Upper lobe of left lung (tissue), 6 donors: ENCODE measurements around the gene DSTN. TPM values are rescaled to one million over a fixed set of nuclear protein-coding genes. Genes with fewer than 3 reads are reported as not detected.

Experiments used
- ATAC-seq, 2 donors: fragments of 200-7000 bp; cut with Tn5 transposase; one replicate each; pipeline ENCODE4 v1.9.1; 2022; ENCODE audit warnings: mild to moderate bottlenecking in 2 of 2, moderate library complexity in 2 of 2; ENCODE audit not compliant: low FRiP score in 2 of 2
- DNase-seq, 2 donors: peaks; one replicate each; pipeline ENCODE4 v3.0.0-alpha.2; 2019 to 2020
- H3K27ac ChIP-seq, 4 donors: fragments of 200-600 bp; sonication (generic); one replicate each; pipeline ENCODE4 v1.5.1; 2016 to 2019
- H3K27me3 ChIP-seq, 4 donors: fragments of 200-600 bp; sonication (generic); one replicate each; pipeline ENCODE4 v1.5.1; 2017 to 2019
- H3K36me3 ChIP-seq, 4 donors: fragments of 200-600 bp; sonication (generic); one replicate each; pipeline ENCODE4 v1.5.1; 2016 to 2019
- H3K4me1 ChIP-seq, 4 donors: fragments of 200-600 bp; sonication (generic); one replicate each; pipeline ENCODE4 v1.5.1; 2018 to 2019
- H3K4me3 ChIP-seq, 4 donors: fragments of 200-600 bp; sonication (generic); one replicate each; pipeline ENCODE4 v1.5.1; 2017 to 2019; ENCODE audit warnings: mild to moderate bottlenecking in 2 of 4, moderate library complexity in 1 of 4
- H3K9me3 ChIP-seq, 4 donors: fragments of 200-600 bp; sonication (generic); one replicate each; pipeline ENCODE4 v1.5.1; 2018 to 2019
- EP300 ChIP-seq, 4 donors: sonication (generic); formaldehyde crosslinking; IDR thresholded peaks; one replicate each; pipeline ENCODE4 v1.5.1; 2017; ENCODE audit warnings: antibody characterized with exemption in 4 of 4, control low read depth in 2 of 4
- POLR2A ChIP-seq, 4 donors: fragments of 450-650 bp; IDR thresholded peaks; one replicate each; pipeline ENCODE4 v1.5.1; 2016 to 2017; ENCODE audit warnings: antibody characterized with exemption in 4 of 4, mild to moderate bottlenecking in 2 of 4
- POLR2AphosphoS5 ChIP-seq, 2 donors: sonication (generic); formaldehyde crosslinking; IDR thresholded peaks; one replicate each; pipeline ENCODE4 v1.5.1; 2017; ENCODE audit warnings: antibody characterized with exemption in 2 of 2
- WGBS, 2 donors: methylation state at CpG; one replicate each; pipeline ENCODE4 v1.1.5; 2017 to 2018; 5-methylcytosine and 5-hydroxymethylcytosine counted together
- total RNA-seq, 6 donors: library from RNA; depleted of rRNA in 4 of 6; stranded (reverse); fragments of >200 nt in 4 of 6; gene quantifications; one replicate each; pipeline versions ENCODE4 v1.1.0 to v1.2.1, GENCODE V29; 2016 to 2021
- TF ChIP-seq, protein P1 (sequence below), 6 experiments: fragments of 450-650 bp in 4 of 6; fragments of 200-600 bp in 2 of 6; sonication (generic) in 2 of 6; IDR thresholded peaks; one replicate each; pipeline ENCODE4 v1.5.1; 2016 to 2019; ENCODE audit warnings: antibody characterized with exemption in 6 of 6
- donor health status: DM: no; HTN: no; CAD: no; lungs with moderate emphysema.
- donor health status: DM: no; HTN: yes; CAD: no; lungs with severe emphysema.

The DSTN gene
- total RNA-seq, 6 donors from 2014 or later = 235 to 735 (median 513) TPM

DNA sequence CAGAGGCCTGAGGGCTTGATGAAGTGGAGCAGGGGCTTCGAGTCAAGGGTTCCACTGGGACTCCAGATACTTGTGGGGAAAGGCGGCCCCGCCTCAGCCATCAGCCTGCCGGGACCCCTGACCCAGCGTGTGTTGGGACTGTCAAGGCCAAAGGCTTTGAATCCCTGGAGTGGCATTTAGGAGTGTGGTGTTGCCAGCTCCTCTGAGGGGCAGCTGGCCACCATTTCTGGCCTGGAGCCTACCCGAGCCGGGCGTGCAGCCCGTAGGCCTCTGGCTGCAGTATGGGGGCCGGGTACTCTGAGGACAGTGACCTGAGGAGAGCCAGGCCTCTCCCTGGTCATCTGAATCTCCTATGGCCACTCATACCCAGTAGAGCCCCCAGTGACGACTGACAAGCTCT, 72.1 kb downstream of the DSTN start:
- no peaks in the 10 kb centered on the region for H3K9me3 ChIP-seq
- no peak overlapping the region for H3K27ac ChIP-seq
- H3K27me3 ChIP-seq = no peaks in the 10 kb centered on the region
- no peak overlapping the region for H3K4me3 ChIP-seq
- TF ChIP-seq EP300 (IDR thresholded peaks at IDR 0.05) (no peak), POLR2A (IDR thresholded peaks at IDR 0.05) (no peak), POLR2AphosphoS5 (IDR thresholded peaks at IDR 0.05) (no peak)
- TF ChIP-seq, protein P1, sequence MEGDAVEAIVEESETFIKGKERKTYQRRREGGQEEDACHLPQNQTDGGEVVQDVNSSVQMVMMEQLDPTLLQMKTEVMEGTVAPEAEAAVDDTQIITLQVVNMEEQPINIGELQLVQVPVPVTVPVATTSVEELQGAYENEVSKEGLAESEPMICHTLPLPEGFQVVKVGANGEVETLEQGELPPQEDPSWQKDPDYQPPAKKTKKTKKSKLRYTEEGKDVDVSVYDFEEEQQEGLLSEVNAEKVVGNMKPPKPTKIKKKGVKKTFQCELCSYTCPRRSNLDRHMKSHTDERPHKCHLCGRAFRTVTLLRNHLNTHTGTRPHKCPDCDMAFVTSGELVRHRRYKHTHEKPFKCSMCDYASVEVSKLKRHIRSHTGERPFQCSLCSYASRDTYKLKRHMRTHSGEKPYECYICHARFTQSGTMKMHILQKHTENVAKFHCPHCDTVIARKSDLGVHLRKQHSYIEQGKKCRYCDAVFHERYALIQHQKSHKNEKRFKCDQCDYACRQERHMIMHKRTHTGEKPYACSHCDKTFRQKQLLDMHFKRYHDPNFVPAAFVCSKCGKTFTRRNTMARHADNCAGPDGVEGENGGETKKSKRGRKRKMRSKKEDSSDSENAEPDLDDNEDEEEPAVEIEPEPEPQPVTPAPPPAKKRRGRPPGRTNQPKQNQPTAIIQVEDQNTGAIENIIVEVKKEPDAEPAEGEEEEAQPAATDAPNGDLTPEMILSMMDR (IDR thresholded peaks at IDR 0.05) = no peak
- 73 to 88% methylated on average over 3 to 11 of the region's 11 CpGs for WGBS, 2 donors
- H3K4me1 ChIP-seq = peaks cover 0 to 34% (median 20%) of the 10 kb centered on the region in 4 donors
- DNase-seq (no peak), ATAC-seq (no peak)
- peaks cover 4 to 59% (median 48%) of the 10 kb centered on the region in 4 donors for H3K36me3 ChIP-seq

DNA sequence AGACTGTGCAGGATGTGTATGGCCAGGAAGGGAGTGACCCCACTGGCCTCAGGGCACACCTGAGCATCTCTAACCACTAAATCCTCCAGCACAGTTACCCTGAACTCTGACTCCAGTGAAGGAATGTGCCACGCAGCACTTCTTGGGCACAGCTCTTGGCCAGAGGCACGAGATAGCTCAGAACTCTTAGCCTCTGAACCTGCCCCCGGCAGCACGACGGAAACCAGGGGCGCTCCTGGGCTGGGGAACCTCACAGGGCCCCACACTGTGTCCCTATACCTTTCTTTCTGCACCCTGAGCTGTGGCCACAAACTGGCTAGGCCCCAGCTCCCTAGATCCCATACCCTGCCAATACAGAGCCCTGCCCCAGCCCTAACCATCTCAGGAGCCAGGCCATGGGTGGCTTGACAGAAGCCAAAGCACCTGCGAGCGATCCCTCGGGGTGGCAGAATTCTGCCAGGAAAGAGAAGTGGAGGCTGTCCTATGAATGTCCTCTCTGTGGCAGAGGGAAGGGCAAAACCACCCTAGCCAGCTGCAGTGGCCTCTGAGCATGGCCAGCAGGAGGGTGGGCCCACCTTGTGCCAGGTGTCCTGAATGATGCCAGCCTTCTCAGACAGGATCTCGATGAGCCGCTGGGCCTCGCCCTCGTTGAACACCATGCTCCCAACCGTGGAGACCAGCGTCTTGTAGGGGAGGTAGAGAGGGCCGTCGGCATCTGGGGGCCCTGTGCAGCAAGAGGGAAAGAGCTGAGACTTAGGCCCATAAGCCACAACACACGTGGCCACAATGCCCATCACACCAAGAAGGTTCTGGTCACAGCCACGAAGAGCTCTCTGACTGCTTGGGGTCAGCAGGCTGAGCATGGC, 72.8 kb downstream of the DSTN start:
- Histone ChIP-seq H3K27ac (no peak overlapping the region), H3K36me3 (peaks cover 4 to 53% (median 45%) of the 10 kb centered on the region in 4 donors), H3K27me3 (no peaks in the 10 kb centered on the region), H3K9me3 (no peaks in the 10 kb centered on the region), H3K4me1 (peaks cover 3 to 34% (median 20%) of the 10 kb centered on the region in 4 donors), H3K4me3 (no peak overlapping the region)
- DNase-seq (no peak), ATAC-seq (no peak)
- 81 to 93% methylated on average over 16 to 19 of the region's 19 CpGs for WGBS, 2 donors
- TF ChIP-seq POLR2AphosphoS5 (IDR thresholded peaks at IDR 0.05) = no peak
- no peak for TF ChIP-seq POLR2A (IDR thresholded peaks at IDR 0.05)
- no peak for TF ChIP-seq EP300 (IDR thresholded peaks at IDR 0.05)
- TF ChIP-seq, protein P1 (IDR thresholded peaks at IDR 0.05) = no peak

DNA sequence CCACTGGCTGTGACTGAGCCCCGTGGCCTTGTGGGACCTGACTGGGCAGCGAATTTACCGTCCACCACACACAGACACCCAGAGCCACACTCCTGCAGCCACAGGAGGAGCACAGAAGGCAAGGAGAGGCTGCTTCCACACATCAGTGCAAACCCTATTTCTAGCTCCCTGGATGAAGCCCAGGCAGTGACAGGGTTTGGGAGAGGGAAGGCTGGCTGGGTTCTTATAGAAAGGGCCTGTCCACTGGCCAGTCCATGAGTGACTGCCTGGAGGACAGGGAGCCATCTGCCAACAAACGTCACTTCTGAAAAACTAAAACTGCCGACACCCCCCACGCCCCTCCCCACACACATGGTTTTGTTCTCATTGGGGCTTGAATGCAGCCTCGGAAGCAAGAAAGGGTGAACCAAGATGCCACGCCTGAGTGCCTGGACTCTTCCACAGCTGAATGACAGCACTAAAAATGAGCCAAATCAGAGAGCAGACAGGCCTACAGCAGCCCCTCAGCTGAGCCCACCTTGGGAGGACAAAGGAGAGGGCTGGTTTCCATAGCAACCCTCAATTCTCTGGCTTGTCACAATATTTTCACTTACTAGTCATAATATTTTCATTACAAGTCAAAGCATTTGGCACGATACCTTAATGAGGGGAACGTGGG, 73.8 kb downstream of the DSTN start:
- 72 to 76% methylated on average over 10 of the region's 10 CpGs for WGBS, 2 donors
- no peaks in the 10 kb centered on the region for H3K9me3 ChIP-seq
- TF ChIP-seq, protein P1 (IDR thresholded peaks at IDR 0.05) = no peak
- no peak overlapping the region for H3K4me3 ChIP-seq
- peaks cover 13 to 42% (median 25%) of the 10 kb centered on the region in 4 donors for H3K4me1 ChIP-seq
- H3K36me3 ChIP-seq = peaks cover 4 to 43% (median 37%) of the 10 kb centered on the region in 4 donors
- DNase-seq (no peak), ATAC-seq (no peak)
- H3K27ac ChIP-seq = no peak overlapping the region
- no peaks in the 10 kb centered on the region for H3K27me3 ChIP-seq

DNA sequence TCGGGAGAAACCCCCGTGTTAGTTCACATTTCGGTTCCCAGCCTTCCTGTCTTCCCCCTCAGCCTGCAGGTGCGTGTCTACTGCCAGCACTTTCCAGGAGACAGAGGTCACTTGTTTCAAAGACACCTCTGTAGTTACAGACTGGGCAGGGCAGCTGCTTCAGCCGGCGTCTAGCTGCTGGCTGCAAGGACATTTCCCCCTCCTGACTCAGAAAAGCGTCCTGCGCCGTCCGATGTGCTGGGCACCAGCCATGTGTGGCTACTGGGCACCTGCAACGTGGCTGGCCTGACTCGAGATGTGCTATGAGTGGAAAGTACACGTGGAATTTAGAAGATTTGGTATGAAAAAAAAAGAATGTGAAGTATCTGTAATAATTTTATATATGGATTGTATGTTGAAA, 74.6 kb downstream of the DSTN start:
- ATAC-seq = no peak
- Histone ChIP-seq H3K27ac (no peak overlapping the region), H3K4me3 (no peak overlapping the region), H3K27me3 (no peaks in the 10 kb centered on the region), H3K4me1 (peaks cover 21 to 50% (median 29%) of the 10 kb centered on the region in 4 donors), H3K9me3 (no peaks in the 10 kb centered on the region), H3K36me3 (peaks cover 4 to 37% (median 31%) of the 10 kb centered on the region in 4 donors)
- WGBS, 2 donors = 77% methylated on average over 13 of the region's 13 CpGs
- DNase-seq = no peak
- TF ChIP-seq, protein P1 (IDR thresholded peaks at IDR 0.05) = no peak
- TF ChIP-seq POLR2AphosphoS5 (IDR thresholded peaks at IDR 0.05) (no peak), EP300 (IDR thresholded peaks at IDR 0.05) (no peak), POLR2A (IDR thresholded peaks at IDR 0.05) (no peak)
